RWPE2 (cell line): ENCODE measurements around the gene HNRNPU.

Experiments used
- ATAC-seq: fragments of 200-7000 bp; cut with Tn5 transposase; 3 replicates; pipeline ENCODE4 v1.9.1; 2021; ENCODE audit warnings: low read depth
- DNase-seq: peaks from one replicate; pipeline ENCODE4 v3.0.0-alpha.2; 2020; ENCODE audit warnings: low spot score
- H3K27ac ChIP-seq: fragments of 450-650 bp; 2 replicates; pipeline ENCODE4 v1.5.1; 2017; ENCODE audit warnings: mild to moderate bottlenecking; ENCODE audit not compliant: poor library complexity, severe bottlenecking
- H3K27me3 ChIP-seq: fragments of 250-450 bp; sonication (Bioruptor Pico); 2 replicates; pipeline ENCODE4 v1.5.1; 2021; ENCODE audit warnings: mild to moderate bottlenecking, moderate library complexity; ENCODE audit not compliant: insufficient read depth, poor library complexity, severe bottlenecking
- H3K36me3 ChIP-seq: fragments of 250-450 bp; sonication (Bioruptor Pico); 2 replicates; pipeline ENCODE4 v1.5.1; 2020; ENCODE audit warnings: low read depth, mild to moderate bottlenecking, moderate library complexity
- H3K4me1 ChIP-seq: fragments of 250-450 bp; sonication (Bioruptor Pico); 2 replicates; pipeline ENCODE4 v1.5.1; 2021; ENCODE audit warnings: mild to moderate bottlenecking, moderate library complexity; ENCODE audit not compliant: insufficient read depth, poor library complexity, severe bottlenecking
- H3K4me3 ChIP-seq: fragments of 250-450 bp; sonication (Bioruptor Pico); 2 replicates; pipeline ENCODE4 v1.5.1; 2021; ENCODE audit warnings: mild to moderate bottlenecking, moderate library complexity; ENCODE audit not compliant: severe bottlenecking
- H3K9me3 ChIP-seq: fragments of 250-450 bp; sonication (Bioruptor Pico); 2 replicates; pipeline ENCODE4 v1.5.1; 2021; ENCODE audit warnings: mild to moderate bottlenecking, moderate library complexity; ENCODE audit not compliant: severe bottlenecking
- CTCF ChIP-seq: fragments of 450-650 bp; IDR thresholded peaks from one replicate; pipeline ENCODE4 v1.5.1; 2017; ENCODE audit warnings: mild to moderate bottlenecking, moderate library complexity; ENCODE audit not compliant: poor library complexity, severe bottlenecking

HNRNPU gene

GRCh38 chr1:244865028-244865371 is 657 bp upstream of the HNRNPU start:
- DNase-seq (no peak), ATAC-seq (0 out of 3 replicates have a peak, but pooled peaks have one; percentile 6)
- no peak for TF ChIP-seq CTCF
- Histone ChIP-seq H3K27me3 (no peaks in the 10 kb centered on the region), H3K36me3 (peaks cover 33% of the 10 kb centered on the region), H3K27ac (peak overlapping the region; percentile 89), H3K4me3 (peak overlapping the region; percentile 81), H3K9me3 (no peaks in the 10 kb centered on the region), H3K4me1 (peaks cover 13% of the 10 kb centered on the region)

GRCh38 chr1:244863491-244864252 is 671 bp downstream of the HNRNPU start:
- Histone ChIP-seq H3K36me3 (peaks cover 46% of the 10 kb centered on the region), H3K27me3 (no peaks in the 10 kb centered on the region), H3K4me3 (peak overlapping the region; percentile 81), H3K4me1 (peaks cover 13% of the 10 kb centered on the region), H3K27ac (peak overlapping the region; percentile 89), H3K9me3 (no peaks in the 10 kb centered on the region)
- DNase-seq (peak; percentile 46), ATAC-seq (peak; percentile 13)
- no peak for TF ChIP-seq CTCF

GRCh38 chr1:244862699-244863490 is 1.4 kb downstream of the HNRNPU start:
- Histone ChIP-seq H3K4me3 (peak overlapping the region; percentile 81), H3K4me1 (peaks cover 13% of the 10 kb centered on the region), H3K36me3 (peaks cover 54% of the 10 kb centered on the region), H3K27me3 (no peaks in the 10 kb centered on the region), H3K27ac (peak overlapping the region; percentile 89), H3K9me3 (no peaks in the 10 kb centered on the region)
- ATAC-seq (peak; percentile 57), DNase-seq (peak; percentile 84)
- no peak for TF ChIP-seq CTCF

GRCh38 chr1:244862354-244862698 is 2.0 kb downstream of the HNRNPU start:
- DNase-seq (no peak), ATAC-seq (no peak)
- Histone ChIP-seq H3K27me3 (no peaks in the 10 kb centered on the region), H3K9me3 (no peaks in the 10 kb centered on the region), H3K4me3 (peak overlapping the region; percentile 81), H3K36me3 (peaks cover 60% of the 10 kb centered on the region), H3K27ac (peak overlapping the region; percentile 89), H3K4me1 (peaks cover 13% of the 10 kb centered on the region)
- no peak for TF ChIP-seq CTCF
